ENCODE measurements around the gene EID1. TPM values are rescaled to one million over a fixed set of nuclear protein-coding genes. Genes with fewer than 3 reads are reported as not detected.
"Not testable (repeated sequence)": the region's sequence is repeated elsewhere in the genome, so short reads cannot be mapped to it uniquely, and the experiment has no call there.

The EID1 gene
- total RNA-seq, 1 donor from 2014 or later = 133 TPM

DNA sequence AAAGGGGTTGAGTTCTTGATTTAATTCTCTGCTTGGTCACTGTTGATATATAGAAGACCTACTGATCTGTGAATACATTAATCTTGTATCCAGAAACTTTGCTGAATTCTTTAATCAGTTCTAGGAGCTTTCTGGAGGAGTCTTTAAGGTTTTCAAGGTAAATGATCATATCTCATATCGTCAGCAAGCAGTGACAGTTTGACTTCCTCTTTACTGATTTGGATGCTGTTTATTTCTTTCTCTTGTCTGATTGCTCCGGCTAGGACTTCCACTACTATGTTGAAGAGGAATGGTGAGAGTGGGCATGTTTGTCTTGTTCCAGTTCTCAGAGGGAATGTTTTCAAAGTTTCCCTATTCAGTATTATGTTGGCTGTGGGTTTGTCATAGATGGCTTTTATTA lies 31.4 kb downstream of the EID1 start:
- DNase-seq (ENCODE audit: low read depth in 2 of 2) = not testable (repeated sequence)

DNA sequence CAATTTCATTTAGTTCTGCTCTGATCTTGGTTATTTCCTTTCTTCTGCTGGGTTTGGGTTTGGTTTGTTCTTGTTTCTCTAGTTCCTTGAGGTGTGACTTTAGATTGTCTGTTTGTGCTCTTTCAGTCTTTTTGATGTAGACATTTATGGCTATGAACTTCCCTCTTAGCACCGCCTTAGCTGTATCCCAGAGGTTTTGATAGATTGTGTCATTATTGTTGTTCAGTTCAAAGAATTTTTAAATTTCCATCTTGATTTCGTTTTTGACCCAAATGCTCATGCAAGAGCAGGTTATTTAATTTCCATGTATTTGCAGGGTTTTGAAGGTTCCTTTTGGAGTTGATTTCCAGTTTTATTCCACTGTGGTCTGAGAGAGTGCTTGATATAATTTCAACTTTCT lies 32.6 kb downstream of the EID1 start:
- DNase-seq (ENCODE audit: low read depth in 2 of 2) = not testable (repeated sequence)

DNA sequence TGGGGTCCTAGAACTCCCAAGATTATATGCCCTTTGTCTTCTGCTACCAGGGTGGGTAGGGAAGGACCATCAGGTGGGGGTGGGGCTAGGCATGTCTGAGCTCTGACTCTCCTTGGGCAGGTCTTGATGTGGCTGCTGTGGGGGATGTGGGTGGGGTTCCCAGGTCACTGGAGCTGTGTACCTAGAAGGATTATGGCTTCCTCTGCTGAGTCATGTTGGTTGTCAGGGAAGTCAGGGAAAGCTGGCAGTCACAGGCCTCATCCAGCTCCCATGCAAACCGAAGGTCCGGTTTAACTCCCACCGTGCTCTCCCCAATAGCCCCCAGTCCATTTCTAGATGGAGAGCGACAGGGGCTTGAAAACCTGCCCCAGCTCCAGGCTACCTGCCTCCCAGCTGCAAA lies 35.2 kb downstream of the EID1 start:
- no peak for DNase-seq (ENCODE audit: low read depth in 2 of 2)

DNA sequence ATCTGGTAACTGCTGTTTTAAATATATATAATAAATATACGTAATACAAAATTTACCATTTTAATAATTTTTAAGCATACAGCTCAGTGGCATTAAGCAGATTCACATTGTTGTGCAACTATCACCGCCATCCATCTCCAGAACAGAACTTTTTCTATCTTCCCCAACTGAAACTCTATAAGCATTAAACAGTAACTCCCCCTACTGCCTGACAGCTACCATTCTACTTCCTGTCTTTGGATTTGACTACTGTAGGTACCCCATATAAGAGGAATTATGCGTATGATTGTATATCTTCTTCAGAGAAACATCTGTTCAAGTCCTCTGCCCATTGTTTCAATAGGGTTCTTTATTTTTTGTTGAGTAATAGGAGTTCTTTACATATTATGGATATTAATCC lies 36.8 kb downstream of the EID1 start:
- DNase-seq (ENCODE audit: low read depth in 2 of 2) = no peak

DNA sequence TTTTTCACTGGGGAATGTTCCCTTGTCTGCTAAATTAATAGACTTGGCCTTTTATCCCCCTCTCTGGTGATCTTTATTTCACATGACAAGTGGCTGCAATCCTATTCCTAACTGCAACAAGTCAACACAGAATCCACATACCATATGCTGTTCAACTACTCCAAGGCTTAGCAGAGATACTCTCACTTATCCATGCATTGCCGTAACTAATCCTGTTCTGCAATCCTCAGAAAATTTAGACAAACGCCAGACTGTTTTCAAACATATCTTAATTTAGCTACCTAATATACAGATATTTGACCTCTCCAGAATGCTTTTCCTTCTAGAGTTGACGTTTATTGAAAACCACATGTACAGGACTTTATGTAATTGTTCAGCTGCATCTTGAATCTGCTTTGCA lies 37.9 kb downstream of the EID1 start:
- DNase-seq (ENCODE audit: low read depth in 2 of 2) = no peak

DNA sequence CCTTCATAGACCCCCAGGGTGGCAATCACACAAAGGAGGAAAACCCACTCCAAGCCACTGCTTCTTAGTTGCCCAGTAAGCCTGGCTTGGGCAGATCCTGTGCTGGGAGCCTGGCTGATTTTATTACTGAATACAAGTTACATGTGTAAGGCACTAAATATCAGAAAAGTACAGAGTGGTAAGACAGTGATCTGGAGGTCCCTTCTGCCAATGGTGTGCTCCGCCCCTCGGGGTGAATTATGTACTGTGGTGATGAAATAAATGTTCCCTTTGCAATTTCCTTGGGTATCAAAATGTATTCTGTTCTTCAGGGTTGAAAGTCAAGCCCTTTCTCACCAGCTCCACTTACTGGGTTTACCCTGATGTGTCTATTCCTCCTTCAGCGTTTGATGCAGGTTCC lies 38.8 kb downstream of the EID1 start:
- DNase-seq (ENCODE audit: low read depth in 2 of 2) = no peak

DNA sequence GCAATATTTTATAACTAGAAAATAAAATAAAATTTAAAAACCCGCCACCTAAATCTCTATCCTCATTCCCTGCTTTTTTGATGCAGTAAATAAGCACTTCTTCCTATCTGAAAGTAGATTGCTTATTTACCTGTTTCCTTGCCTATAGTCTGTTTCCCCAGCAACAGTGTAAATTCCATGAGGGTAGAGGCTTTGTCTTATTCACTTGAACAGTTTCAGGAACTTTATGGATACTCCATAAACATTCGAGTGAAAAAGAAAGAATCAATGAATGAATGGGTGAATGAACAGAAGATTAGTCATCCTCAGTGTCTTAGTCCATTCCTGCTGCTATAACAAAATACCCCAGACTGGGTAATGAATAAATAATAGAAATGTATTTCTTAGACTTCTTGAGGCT lies 44.1 kb downstream of the EID1 start:
- no peak for DNase-seq (ENCODE audit: low read depth in 2 of 2)

DNA sequence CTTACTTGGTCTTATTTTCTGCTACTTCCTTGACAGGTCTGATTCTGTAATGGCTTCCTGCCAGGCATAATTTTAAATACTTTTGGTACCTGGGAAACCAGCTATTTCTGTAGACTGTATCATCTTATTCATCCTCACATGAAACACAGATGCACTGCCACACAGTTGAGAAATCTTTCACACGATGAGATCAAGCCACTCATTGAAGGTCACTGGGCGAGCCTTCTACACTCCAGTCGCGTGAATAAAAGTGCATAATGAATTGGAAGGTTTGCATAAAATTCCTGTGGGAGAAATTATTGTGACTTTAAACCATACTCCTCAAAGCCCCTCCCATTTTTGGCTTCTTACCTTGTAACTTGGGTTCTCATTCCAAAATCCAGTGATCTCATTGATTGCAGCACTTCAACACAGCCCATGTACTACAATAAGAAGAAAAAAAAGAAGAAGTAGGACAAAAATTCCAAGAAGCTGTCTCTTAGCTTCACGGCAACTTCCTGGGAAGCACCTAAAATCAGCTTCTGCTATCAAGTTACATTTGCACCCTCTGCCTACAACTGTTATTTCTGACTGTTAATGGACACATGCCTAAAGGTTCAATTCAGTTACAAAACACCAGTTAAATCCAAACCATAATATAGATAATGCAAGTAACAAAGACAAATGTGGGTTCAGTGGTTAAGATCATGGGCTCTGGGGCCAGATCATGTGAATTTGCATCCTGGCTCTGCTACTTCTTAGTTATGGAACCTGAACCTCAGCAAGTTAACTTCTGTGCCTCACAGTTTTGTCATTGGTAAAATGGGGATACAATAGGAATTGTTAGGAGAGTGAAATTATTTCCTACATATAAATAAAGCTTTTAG lies 46.8 kb downstream of the EID1 start:
- no peak for DNase-seq (ENCODE audit: low read depth in 2 of 2)

DNA sequence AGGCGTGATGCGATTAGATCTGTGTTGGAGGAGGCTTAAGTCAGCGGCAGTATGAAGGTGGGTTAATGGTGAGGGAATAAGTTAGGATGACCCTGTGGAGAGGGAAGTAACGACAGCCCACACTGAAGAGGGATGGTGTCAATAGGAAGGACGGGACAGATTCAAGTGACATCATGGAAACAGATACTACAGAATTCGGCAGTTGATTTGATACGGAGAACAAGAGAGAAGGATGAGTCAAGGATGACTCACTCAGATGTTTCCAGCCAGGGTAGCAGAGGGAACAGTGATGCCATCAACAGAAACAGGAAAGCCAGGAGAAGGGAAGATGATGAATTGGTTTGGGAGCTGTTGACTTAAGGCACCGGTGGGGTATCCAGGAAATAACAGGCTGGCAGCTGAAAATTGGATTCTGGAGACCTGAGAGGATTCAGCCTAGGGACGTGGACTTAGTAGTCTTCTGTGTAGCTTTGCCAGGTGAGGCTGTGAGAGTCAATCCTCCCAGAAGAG lies 47.8 kb downstream of the EID1 start:
- DNase-seq (ENCODE audit: low read depth in 2 of 2) = peak; percentile 81 to 92

DNA sequence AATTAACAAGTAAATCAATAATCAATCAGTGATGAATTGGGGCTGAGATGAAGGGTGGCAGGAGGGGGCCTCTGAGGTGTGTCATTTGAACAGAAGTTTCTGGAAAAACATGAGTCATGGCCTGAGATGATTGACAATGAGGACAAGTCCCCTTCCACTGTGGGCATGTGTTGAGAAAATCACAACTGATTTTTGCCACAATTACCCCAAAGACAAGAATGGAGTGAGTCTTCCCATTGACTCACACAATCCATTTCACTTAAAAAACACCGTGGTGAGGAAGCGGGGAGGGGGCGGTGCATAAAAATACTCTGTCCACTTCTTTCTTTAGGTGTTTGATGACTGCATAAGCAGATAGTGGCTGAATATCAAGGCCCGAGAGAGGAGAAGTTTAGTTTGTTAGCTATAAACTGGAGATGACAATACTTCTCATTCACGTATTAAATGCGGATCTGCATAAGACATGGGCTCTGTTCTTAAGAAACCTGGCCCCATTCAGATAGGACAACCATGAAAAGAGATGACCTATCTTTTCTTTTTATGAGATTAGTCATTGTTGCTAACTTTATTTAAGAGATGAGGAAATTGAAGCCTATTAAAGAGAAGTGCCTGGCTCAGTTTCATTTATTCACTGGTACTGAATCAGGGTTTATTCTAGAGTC lies 51.1 kb downstream of the EID1 start:
- no peak for DNase-seq (ENCODE audit: low read depth in 2 of 2)

DNA sequence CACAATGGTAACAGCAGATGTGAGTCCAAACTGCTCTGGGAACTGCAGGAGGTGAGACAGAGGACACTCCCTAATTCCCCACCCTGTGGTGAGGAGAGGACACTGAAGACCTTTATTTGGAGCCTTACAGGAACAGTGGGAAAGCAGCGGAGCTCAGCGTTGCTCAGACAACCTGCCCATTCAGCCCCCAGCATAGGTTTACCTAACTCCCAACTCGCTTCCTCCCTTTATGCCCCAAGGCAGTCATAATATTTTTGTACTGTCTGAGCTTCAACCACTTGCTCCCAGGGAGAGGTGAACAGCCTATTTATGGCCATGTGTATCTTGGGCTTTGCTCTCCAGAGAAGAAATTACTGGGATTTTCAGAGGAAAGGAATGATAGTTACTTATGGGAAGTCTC lies 51.7 kb downstream of the EID1 start:
- no peak for DNase-seq (ENCODE audit: low read depth in 2 of 2)

Other genes starting within 250 kb of the EID1 start
- gene FBN1, start 232.4 kb upstream of the EID1 start, total RNA-seq = 72.1 and 94.6 TPM in 2 replicates
- gene CEP152, start 67.1 kb upstream of the EID1 start, total RNA-seq = 1.9 and 4.7 TPM in 2 replicates
- 0.25 and 0.51 TPM in 2 replicates for gene SHC4, start 85.8 kb downstream of the EID1 start, total RNA-seq
- 18.1 and 27.3 TPM in 2 replicates for gene SECISBP2L, start 168.3 kb downstream of the EID1 start, total RNA-seq

Measured in dermis microvascular lymphatic vessel endothelial cell (primary cell).